ENCODE results near the gene RAP1GAP2. TPM values are rescaled to one million over a fixed set of nuclear protein-coding genes. Genes with fewer than 3 reads are reported as not detected.

The RAP1GAP2 gene
- total and polyA plus RNA-seq, 2 experiments from 2014 or later, result 0.74 to 3.8 TPM

DNA sequence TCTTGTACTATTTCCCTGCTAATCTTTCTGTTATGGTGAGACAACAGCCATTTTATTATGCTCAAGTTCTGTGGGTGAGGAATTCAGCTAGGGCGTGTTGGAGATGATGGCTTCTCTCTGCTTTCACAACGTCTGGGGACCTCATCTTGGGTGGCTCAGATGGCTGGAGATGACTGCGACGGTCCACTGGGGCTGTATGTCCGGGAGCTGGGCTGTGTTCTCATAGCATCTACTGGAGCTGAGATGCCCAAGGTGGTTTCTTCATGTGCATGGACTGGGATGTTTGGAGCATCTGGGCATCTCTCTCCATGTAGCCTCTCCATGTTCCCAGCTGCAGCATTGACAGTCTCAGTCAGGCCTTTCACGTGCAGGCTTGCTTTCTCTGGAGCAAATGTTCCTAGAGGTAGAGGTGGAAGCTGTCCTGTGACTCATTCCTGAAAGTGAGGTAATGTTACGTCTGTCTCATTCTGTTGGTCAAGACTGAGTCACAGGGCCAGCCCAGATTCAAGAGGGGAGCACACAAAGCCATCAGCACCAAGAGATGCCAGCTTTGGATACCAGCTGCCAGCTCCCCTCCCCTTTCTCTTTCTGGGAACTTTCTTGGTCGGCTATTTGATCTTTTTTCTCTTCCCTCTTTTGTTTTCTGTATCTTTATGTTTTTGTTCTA lies 96.2 kb downstream of the RAP1GAP2 start:
- TF ChIP-seq EZH2phosphoT487 (IDR thresholded peaks at IDR 0.05; ENCODE audit: insufficient read depth, low read depth) (no peak), EZH2 (IDR thresholded peaks at IDR 0.05; ENCODE audit: insufficient read depth, poor library complexity, severe bottlenecking) (no peak)
- Histone ChIP-seq H2AFZ (no peak overlapping the region), H3K36me3 (ENCODE audit: low read depth) (no peaks in the 10 kb centered on the region), H3K4me3 (no peak overlapping the region), H4K20me1 (ENCODE audit: insufficient read depth) (no peaks in the 10 kb centered on the region), H3F3A (ENCODE audit: insufficient read depth) (peaks cover 18% of the 10 kb centered on the region), H3K9me3 (ENCODE audit: low read depth) (no peaks in the 10 kb centered on the region), H3K9ac (no peak overlapping the region), H3K79me2 (ENCODE audit: insufficient read depth) (no peaks in the 10 kb centered on the region), H3K27ac (no peak overlapping the region), H3K4me1 (ENCODE audit: insufficient read depth) (peaks cover 8% of the 10 kb centered on the region), H3K27me3 (replicated peaks; ENCODE audit: insufficient read depth) (no peaks in the 10 kb centered on the region), H3K9me2 (ENCODE audit: insufficient read depth) (no peaks in the 10 kb centered on the region), H3K4me2 (ENCODE audit: unreplicated experiment) (peak overlapping the region; percentile 13)
- 38 to 48% methylated on average over 8 of the region's 8 CpGs for WGBS, 2 experiments (ENCODE audit: low coverage in 1 of 2, low lambda C conversion rate in 2 of 2, missing lambda C conversion rate in 2 of 2)
- in situ Hi-C loops (cut with MboI), result no loop called here
- DNase-seq, result peak; percentile 94

DNA sequence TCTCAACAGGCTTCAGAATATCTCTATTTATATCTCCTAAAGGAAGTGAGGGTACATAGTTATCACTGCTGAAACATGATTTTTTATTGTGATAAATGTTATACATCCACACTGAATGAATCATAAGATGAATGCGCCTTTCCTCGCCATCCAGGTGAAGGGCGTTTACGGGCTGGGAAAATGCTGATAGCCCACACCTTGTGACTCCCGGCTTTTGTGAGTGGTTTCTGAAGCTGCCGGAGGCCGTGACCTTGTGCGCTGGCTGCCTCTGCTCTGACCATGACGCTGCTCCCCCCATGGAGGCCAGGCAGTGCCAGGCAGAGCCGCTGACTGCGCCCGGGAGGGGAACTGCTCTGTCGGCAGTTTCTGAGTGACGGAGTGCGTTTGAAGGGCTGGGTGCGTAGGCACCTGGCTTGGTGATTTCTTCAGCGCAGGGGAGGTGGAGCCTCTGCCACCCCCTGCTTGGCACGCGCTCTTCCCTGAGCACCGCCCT lies 97.2 kb downstream of the RAP1GAP2 start:
- H3K4me2 ChIP-seq (ENCODE audit: unreplicated experiment), result no peak overlapping the region
- TF ChIP-seq EZH2 (IDR thresholded peaks at IDR 0.05; ENCODE audit: insufficient read depth, poor library complexity, severe bottlenecking), result no peak
- no peak for TF ChIP-seq EZH2phosphoT487 (IDR thresholded peaks at IDR 0.05; ENCODE audit: insufficient read depth, low read depth)
- no peak for DNase-seq
- no peaks in the 10 kb centered on the region for H3K79me2 ChIP-seq (ENCODE audit: insufficient read depth)
- no peaks in the 10 kb centered on the region for H3K36me3 ChIP-seq (ENCODE audit: low read depth)
- no peaks in the 10 kb centered on the region for H3K27me3 ChIP-seq (replicated peaks; ENCODE audit: insufficient read depth)
- H3K4me1 ChIP-seq (ENCODE audit: insufficient read depth), result peaks cover 8% of the 10 kb centered on the region
- H4K20me1 ChIP-seq (ENCODE audit: insufficient read depth), result no peaks in the 10 kb centered on the region
- H3K9ac ChIP-seq, result no peak overlapping the region
- H3K9me2 ChIP-seq (ENCODE audit: insufficient read depth), result no peaks in the 10 kb centered on the region
- H3K27ac ChIP-seq, result no peak overlapping the region
- in situ Hi-C loops (cut with MboI), result no loop called here
- H3K4me3 ChIP-seq, result no peak overlapping the region
- no peaks in the 10 kb centered on the region for H3K9me3 ChIP-seq (ENCODE audit: low read depth)
- peaks cover 18% of the 10 kb centered on the region for H3F3A ChIP-seq (ENCODE audit: insufficient read depth)
- no peak overlapping the region for H2AFZ ChIP-seq
- WGBS, 2 experiments (ENCODE audit: low coverage in 1 of 2, low lambda C conversion rate in 2 of 2, missing lambda C conversion rate in 2 of 2), result 70 to 80% methylated on average over 17 to 20 of the region's 20 CpGs

DNA sequence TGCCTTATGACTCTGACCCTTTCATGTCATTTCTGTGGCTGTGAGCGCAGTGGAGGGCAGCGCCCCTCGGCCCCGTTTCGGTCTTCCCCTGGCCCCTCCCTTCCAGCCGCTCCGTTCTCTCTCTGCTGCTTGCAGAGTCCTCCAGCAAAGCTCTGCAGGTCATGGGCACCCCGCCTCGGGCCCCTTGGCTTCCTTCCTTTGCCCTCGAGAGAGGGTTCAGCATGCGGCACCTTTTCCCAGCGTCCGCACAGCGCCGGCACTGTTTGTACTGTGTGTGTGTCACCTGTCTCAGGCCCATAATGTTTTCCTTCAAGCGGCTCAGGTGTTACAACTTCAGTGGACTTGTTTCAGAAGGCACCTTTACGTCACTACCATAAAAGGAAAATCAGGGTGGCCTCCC lies 98.5 kb downstream of the RAP1GAP2 start:
- H3K9me2 ChIP-seq (ENCODE audit: insufficient read depth), result no peaks in the 10 kb centered on the region
- no peak overlapping the region for H3K27ac ChIP-seq
- no peaks in the 10 kb centered on the region for H3K79me2 ChIP-seq (ENCODE audit: insufficient read depth)
- no peak overlapping the region for H3K9ac ChIP-seq
- peaks cover 8% of the 10 kb centered on the region for H3K4me1 ChIP-seq (ENCODE audit: insufficient read depth)
- H3K4me3 ChIP-seq, result no peak overlapping the region
- no peak overlapping the region for H3K4me2 ChIP-seq (ENCODE audit: unreplicated experiment)
- peaks cover 18% of the 10 kb centered on the region for H3F3A ChIP-seq (ENCODE audit: insufficient read depth)
- no peaks in the 10 kb centered on the region for H3K27me3 ChIP-seq (replicated peaks; ENCODE audit: insufficient read depth)
- no peak for DNase-seq
- WGBS, 2 experiments (ENCODE audit: low coverage in 1 of 2, low lambda C conversion rate in 2 of 2, missing lambda C conversion rate in 2 of 2), result 83 to 85% methylated on average over 8 to 17 of the region's 17 CpGs
- H2AFZ ChIP-seq, result no peak overlapping the region
- TF ChIP-seq EZH2 (IDR thresholded peaks at IDR 0.05; ENCODE audit: insufficient read depth, poor library complexity, severe bottlenecking) (no peak), EZH2phosphoT487 (IDR thresholded peaks at IDR 0.05; ENCODE audit: insufficient read depth, low read depth) (no peak)
- no peaks in the 10 kb centered on the region for H3K36me3 ChIP-seq (ENCODE audit: low read depth)
- H3K9me3 ChIP-seq (ENCODE audit: low read depth), result no peaks in the 10 kb centered on the region
- in situ Hi-C loops (cut with MboI), result no loop called here
- H4K20me1 ChIP-seq (ENCODE audit: insufficient read depth), result no peaks in the 10 kb centered on the region

DNA sequence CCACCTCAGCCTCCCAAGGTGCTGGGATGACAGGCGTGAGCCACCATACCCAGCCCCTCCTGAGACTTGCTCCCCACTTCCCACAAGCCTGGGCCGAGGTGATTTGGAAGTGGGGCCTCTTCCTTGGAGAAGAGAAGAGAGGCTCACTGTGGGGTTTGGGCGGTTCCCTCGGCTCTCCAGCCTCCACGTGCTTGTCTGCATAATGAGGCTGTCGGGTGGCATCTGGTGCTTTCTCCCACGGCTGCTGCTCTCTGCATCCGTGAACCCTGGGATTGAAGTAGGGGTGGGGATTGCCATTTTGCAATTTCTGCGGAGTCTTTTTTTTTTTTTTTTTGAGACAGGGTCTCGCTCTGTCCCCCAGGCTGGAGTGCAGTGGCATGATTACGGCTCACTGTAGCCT lies 101.4 kb downstream of the RAP1GAP2 start:
- 28 to 43% methylated on average over 8 to 11 of the region's 11 CpGs for WGBS, 2 experiments (ENCODE audit: low coverage in 1 of 2, low lambda C conversion rate in 2 of 2, missing lambda C conversion rate in 2 of 2)
- Histone ChIP-seq H3K27ac (no peak overlapping the region), H3K27me3 (replicated peaks; ENCODE audit: insufficient read depth) (no peaks in the 10 kb centered on the region), H4K20me1 (ENCODE audit: insufficient read depth) (no peaks in the 10 kb centered on the region), H3F3A (ENCODE audit: insufficient read depth) (peaks cover 10% of the 10 kb centered on the region; the same call in 1 of the 2 replicates), H3K9ac (no peak overlapping the region), H3K4me1 (ENCODE audit: insufficient read depth) (peaks cover 7% of the 10 kb centered on the region), H3K9me3 (ENCODE audit: low read depth) (no peaks in the 10 kb centered on the region), H3K4me2 (ENCODE audit: unreplicated experiment) (no peak overlapping the region), H2AFZ (no peak overlapping the region), H3K79me2 (ENCODE audit: insufficient read depth) (no peaks in the 10 kb centered on the region), H3K36me3 (ENCODE audit: low read depth) (no peaks in the 10 kb centered on the region), H3K4me3 (no peak overlapping the region), H3K9me2 (ENCODE audit: insufficient read depth) (no peaks in the 10 kb centered on the region)
- in situ Hi-C loops (cut with MboI), result no loop called here
- no peak for DNase-seq
- TF ChIP-seq EZH2phosphoT487 (IDR thresholded peaks at IDR 0.05; ENCODE audit: insufficient read depth, low read depth) (no peak), EZH2 (IDR thresholded peaks at IDR 0.05; ENCODE audit: insufficient read depth, poor library complexity, severe bottlenecking) (no peak)
